ENCODE measurements around the gene SAAL1.
"Not testable (repeated sequence)": the region's sequence is repeated elsewhere in the genome, so short reads cannot be mapped to it uniquely, and the experiment has no call there.

The SAAL1 gene

DNA sequence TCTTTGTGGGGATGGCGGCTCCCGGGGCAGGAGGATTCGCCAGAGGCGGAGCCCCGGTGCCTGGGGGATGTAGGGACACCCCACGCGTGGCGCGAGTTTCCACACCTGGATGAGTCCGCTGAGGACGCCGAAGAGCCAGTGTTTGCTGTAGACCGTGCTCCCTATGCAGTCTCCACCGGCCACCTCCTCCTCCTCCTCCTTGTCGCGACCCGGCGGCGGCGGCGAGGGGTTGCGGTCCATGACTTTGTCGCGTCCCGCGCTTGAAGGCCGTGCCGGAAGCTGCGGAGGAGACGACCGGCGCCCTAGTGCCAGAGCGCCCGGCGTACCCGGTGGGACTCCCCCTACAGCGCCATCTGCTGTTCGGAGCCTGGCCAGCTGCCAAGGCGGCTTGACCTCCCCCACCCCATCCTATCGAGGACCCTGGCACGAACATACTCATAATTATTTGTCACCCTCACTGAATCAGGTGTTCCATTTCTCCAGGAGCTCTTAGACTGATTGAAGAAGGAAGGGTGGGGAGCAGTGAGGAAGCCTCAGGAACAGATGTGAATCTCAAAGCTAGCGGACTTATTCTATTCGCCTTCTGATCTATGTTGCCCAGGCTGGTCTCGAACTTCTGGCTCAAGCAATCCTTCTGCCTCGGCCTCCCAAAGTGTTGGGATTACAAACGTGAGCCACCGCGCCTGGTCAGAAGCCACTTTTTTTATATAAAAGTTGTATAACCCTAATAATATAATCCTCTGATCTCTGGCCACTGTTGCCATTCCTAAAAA is at the start of gene SAAL1:
SAAL1 (minus strand) TSS at position 281 of the 773 bp plus-strand sequence; CDS start at position 240, 41 bp downstream.
- peak; percentile 33 for DNase-seq

DNA sequence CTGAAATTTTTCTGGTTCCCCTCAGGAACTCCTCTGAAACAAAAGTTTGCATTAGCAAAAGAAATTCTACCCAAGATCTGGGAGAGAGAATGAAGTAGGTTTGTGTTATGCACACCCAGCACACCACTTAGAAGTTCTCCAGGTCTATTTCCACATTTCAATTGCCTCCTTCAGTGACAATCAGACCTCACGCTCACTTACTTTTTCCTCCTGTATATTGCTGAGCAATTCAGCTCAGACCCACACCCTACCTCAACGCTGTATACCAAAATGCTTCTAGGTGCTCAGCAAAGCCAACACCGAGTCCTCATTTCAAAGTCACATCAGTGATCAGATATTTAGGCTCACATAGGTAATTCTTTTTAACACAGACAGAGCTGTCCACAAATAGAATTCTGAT is 45.7 kb upstream of the SAAL1 start:
- DNase-seq, result no peak

GRCh38 chr11:18145837-18146236 is 40.0 kb upstream of the SAAL1 start:
- no peak for DNase-seq

DNA sequence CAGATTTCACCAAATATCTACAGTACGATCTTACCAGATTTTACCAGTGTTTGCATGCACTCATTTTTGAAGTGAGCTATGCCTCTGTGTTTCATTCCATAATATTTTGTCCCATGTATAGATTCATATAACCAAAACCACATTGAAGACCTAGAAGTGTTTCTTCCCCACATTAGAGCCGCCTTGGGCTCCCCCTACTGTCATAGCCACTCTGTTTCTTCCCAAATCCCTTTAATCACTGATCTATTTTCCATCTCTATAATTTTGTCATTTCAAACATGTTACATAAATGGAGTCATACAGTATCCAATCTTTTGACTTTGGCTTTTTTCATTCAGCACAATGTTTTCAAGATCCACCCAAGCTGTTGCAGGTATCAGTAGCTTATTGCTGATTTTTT is 39.1 kb upstream of the SAAL1 start:
- DNase-seq, result no peak

DNA sequence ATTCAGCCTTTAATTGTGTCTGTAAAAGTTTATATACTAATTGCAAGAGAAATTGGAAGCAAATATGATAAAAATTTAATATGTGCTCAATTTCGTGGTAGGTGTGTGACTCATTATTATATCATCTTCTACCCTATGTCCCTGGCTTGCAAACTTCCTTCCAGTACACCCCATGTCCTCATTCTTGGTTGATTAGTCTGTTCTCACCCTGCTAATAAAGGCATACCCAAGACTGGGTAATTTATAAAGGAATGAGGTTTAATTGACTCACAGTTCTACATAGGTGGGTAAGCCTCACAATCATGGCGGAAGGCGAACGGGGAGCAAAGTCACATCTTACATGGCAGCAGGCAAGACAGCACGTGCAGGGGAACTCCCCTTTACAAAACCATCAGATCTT is 38.4 kb upstream of the SAAL1 start:
- DNase-seq, result no peak

- DNase-seq, result no peak
Observed at GRCh38 chr11:18140145-18140544, 34.3 kb upstream of the SAAL1 start.

- no peak for DNase-seq
Observed at GRCh38 chr11:18137186-18137800, 31.4 kb upstream of the SAAL1 start.

DNA sequence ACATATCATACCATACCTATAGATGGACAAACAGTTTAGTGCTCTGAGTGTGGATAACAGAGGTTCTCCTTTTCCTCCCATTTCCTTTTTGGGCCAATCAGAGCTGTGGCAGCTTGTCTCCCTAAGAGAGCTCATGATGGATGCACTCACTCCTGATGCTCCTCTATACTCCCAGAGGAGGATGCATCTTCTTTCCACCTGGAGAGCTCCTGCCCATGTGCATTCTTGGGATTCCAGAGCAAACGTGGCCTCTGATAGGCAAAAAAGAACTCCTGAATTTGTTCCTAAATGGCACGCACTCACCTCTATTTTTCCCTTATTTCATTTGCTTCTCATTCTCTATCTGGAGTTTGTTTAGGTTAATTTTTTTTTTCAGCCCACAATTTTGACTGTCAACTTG is 29.4 kb upstream of the SAAL1 start:
- no peak for DNase-seq

GRCh38 chr11:18132341-18132740 is 26.5 kb upstream of the SAAL1 start, which contains the start of gene MRGPRX3:
Gene MRGPRX3 (plus strand): TSS chr11:18132571. CDS start chr11:18137203, 4,632 bp downstream.
- DNase-seq, result no peak

- not testable (repeated sequence) for DNase-seq
Observed at GRCh38 chr11:18131115-18131514, 25.2 kb upstream of the SAAL1 start.

- not testable (repeated sequence) for DNase-seq
Observed at GRCh38 chr11:18121331-18121828, 15.5 kb upstream of the SAAL1 start.

- DNase-seq, result no peak
Observed at GRCh38 chr11:18115360-18116127, 9.7 kb upstream of the SAAL1 start.

DNA sequence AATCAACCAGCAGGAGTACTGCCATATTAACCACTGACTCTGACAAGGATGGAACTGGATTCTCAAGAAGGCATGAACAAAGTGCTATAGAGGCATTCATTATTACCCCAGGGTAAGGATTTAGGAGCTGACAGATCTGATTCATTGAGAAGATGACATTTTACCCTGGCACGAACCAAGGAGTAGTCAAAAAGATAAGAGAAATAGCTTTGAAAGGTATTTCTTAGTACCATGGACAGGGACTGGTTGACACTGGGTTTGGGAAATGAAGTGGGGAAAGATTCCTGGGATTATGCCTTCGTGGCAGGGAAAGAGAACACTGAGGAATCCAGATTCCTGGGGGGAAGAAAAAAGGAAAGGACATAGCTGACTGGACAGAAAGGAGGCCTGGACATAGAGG is 5.1 kb upstream of the SAAL1 start:
- no peak for DNase-seq

GRCh38 chr11:18108254-18108653 is 2.4 kb upstream of the SAAL1 start:
- DNase-seq, result no peak

- no peak for DNase-seq
Observed at GRCh38 chr11:18106688-18107087, 806 bp upstream of the SAAL1 start.

DNA sequence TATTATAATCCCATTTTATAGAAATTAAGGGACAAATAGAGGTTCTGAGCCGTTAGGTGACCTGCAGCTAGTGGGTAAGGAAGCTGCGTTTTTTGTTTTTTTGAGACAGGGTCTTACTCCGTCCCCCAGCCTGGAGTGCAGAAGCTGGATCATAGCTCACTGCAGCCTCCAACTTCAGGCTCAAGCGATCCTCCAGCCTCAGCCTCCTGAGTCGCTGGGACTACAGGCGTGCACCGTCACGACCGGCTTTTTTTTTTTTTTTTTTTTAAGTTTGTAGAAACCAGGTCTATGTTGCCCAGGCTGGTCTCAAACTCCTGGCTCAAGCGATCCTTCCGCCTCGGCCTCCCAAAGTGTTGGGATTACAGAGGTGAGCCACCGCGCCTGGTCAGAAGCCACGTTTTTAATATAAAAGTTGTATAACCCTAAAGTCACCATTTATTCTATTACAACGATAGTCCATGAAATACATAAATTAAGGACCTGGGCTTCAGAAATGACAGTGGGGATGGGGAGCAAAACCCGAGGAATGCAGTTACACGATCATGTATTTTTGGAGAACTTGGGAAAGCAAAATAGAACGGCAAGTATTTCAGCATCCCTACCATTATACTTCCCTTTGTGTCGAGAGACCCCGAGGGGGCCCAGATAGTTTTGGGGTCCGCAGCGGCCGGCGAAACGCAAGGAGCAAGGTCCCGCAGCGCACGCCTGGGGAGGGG is 638 bp downstream of the SAAL1 start:
- DNase-seq, result no peak

DNA sequence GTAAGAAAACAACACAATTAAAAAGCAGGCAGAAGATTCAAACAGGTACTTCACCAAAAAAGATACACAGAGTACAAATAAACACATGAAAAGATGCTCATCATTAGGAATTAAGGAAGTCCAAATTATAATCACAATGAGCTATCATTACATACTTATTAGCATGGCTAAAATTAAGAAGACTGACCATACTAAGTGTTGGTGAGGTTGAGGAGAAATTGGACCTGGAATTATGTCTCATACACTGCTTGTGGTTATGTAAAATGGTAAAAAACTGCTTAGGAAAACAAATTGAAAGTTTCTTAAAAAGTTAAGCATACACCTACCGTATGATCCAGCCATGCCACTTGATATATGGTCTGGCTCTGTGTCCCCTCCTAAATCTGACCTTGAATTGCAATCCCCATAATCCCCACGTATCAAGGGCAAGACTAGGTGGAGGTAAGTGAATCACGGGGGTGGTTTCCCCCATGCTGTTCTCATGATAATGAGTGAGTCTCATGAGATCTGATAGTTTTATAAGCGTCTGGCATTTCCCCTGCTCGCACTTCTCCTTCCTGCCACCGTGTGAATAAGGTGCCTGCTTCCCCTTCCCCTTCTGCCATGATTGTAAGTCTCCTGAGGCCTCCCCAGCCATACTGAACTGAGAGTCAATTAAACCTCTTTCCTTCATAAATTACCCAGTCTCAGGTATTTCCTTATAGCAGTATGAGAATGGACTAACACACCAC is 4.8 kb downstream of the SAAL1 start:
- DNase-seq, result no peak

- no peak for DNase-seq
Observed at GRCh38 chr11:18093959-18094358, 11.9 kb downstream of the SAAL1 start.

DNA sequence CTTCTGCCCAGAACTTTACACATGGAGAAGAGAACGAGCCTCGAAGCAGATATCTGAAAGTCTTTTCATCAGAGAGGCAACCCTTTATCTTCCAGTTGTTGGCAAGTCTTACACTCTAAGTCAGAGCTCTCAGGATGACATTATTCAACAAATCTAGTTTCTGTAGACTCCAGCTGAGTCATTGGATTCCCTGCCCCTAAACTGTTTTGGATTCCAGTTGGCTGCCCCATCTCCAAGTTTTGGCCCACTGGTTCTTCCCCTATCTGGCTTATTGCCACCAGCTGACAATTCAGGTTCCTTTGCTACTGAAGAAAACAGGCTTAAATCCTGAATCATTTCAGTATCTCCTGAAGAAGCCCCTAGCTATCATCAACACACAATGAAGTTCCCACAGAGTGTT is 14.2 kb downstream of the SAAL1 start:
- no peak for DNase-seq

DNA sequence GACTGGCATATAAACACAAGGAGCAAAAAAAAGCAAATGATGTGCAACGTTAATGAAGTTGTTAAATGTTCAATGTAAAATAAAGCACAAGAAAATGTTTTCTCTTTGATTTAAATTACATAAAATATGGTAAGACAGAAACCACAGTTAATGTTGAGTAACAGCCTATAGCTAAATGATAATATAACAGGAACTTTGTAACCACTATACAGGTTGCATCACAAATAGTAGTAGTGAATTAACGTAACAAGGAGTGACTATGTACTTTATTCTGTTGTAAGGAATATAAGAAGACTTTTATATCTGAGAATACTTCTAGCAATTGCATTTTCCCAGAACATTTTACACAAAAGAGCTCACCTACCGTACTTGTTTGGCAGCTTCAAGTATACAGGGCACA is 16.9 kb downstream of the SAAL1 start:
- no peak for DNase-seq

DNA sequence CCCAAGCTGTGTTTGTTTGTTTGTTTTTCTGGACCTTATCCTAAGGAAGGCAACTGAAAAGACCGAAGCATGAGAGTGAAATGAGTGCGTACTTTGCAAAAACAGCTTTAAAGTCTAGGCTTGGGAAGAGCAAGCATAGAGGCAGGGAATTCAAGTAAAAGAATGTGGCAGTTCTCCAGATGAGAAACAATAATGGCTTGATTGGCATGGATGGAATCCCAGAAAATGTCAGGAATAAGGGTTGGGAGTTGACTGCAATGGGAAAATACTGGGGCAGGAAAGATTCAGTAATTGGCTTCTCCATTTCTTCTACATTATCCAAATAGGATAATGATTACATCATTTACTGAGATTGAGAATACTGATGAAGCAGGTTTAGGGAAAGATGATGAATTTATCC is 17.5 kb downstream of the SAAL1 start:
- DNase-seq, result no peak

DNA sequence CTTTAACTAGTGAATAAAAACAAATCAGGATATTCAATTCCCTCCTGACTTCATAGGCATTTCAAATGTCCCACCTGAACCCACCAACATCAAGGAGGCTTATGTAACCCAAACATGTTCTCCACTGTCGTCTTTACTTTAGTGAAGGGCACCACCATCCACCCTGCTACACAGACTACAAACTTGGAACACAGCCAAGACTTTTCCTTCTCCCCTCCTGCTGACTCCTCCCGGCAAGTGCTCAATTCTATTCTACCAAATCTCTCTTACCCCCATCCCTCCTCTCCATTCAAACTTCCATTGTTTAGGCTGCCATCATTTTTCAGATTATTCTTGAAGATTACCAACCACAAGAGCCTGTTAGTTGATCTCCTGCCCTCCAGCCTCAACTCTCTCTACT is 24.3 kb downstream of the SAAL1 start:
- no peak for DNase-seq

Measured in amniotic stem cell (primary cell).